ENCODE data around the gene FST. TPM values are rescaled to one million over a fixed set of nuclear protein-coding genes. Genes with fewer than 3 reads are reported as not detected.

The FST gene
- total and polyA plus RNA-seq, 2 of the 13 experiments (the other 11 are each of a cell fraction or from before 2014, with no cell fraction given): 38.6 to 136 TPM

DNA sequence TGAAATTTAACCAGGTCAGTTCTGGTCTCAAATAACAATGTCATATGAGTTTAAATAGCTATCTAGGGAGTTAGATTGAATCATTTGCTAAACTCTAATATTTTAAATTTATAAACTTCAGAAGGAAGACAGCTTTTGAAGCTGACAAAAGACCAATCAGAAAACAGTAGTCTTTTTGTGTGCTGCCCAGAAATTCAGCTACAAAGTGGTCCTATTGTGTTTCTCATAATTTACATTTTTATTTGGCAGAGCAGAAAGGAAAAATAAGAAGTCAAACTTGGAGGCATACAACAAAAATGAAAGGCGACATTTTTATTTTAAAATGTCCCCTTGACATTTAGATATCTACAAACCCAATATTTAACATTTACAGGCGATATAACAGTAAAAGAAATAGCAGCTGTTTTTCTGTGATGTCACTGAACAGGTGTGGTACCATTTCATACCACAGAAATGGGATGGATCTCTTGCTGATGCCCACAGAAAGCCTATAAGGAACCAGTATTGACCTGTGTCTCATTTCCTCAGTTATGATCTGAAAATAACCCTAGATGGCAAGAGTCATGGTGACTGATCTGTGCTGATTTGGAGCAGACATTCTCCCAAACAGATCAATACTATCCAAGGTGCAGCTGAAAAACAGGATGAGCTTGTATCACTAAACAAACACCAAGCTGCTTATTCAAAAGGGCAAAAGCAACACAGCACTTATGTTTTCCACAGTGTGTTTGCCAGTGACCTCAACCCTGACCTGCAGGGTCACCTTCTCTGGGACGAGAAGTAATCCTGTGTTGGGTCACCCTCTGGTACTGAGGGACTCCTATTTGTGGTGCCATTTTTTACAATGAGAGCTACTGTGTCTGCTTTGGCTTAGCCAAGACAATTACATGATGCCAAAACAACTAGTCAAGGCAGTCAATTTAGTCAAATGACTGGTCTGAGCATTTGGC is 3.6 kb upstream of the FST start (continued):
- TF ChIP-seq, protein P1, sequence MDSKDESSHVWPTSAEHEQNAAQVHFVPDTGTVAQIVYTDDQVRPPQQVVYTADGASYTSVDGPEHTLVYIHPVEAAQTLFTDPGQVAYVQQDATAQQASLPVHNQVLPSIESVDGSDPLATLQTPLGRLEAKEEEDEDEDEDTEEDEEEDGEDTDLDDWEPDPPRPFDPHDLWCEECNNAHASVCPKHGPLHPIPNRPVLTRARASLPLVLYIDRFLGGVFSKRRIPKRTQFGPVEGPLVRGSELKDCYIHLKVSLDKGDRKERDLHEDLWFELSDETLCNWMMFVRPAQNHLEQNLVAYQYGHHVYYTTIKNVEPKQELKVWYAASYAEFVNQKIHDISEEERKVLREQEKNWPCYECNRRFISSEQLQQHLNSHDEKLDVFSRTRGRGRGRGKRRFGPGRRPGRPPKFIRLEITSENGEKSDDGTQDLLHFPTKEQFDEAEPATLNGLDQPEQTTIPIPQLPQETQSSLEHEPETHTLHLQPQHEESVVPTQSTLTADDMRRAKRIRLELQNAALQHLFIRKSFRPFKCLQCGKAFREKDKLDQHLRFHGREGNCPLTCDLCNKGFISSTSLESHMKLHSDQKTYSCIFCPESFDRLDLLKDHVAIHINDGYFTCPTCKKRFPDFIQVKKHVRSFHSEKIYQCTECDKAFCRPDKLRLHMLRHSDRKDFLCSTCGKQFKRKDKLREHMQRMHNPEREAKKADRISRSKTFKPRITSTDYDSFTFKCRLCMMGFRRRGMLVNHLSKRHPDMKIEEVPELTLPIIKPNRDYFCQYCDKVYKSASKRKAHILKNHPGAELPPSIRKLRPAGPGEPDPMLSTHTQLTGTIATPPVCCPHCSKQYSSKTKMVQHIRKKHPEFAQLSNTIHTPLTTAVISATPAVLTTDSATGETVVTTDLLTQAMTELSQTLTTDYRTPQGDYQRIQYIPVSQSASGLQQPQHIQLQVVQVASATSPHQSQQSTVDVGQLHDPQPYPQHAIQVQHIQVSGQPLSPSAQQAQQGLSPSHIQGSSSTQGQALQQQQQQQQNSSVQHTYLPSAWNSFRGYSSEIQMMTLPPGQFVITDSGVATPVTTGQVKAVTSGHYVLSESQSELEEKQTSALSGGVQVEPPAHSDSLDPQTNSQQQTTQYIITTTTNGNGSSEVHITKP (CRISPR knock-in tag; IDR thresholded peaks at IDR 0.05; ENCODE audit: low read depth): peak; percentile 85
- TF ChIP-seq MAFF (IDR thresholded peaks at IDR 0.05; ENCODE audit: low read depth, low read length) (no peak; the same call in 1 of the 2 replicates), FOSL1 (CRISPR knock-in tag; IDR thresholded peaks at IDR 0.05; ENCODE audit: borderline replicate concordance) (peak; percentile 79; the same call in 1 of the 2 replicates), DNMT1 (CRISPR knock-in tag; IDR thresholded peaks at IDR 0.05) (no peak), NCOA2 (CRISPR knock-in tag; IDR thresholded peaks at IDR 0.05) (peak; percentile 100), ZNF343 (CRISPR knock-in tag; IDR thresholded peaks at IDR 0.05) (0 out of 2 replicates have a peak, but pooled peaks have one; percentile 47), HOXA7 (CRISPR knock-in tag; IDR thresholded peaks at IDR 0.05) (no peak), NFATC3 (CRISPR knock-in tag; IDR thresholded peaks at IDR 0.05) (no peak), BHLHE40 (IDR thresholded peaks at IDR 0.05; ENCODE audit: low read length) (no peak; the same call in 1 of the 2 replicates), ZNF75D (CRISPR knock-in tag; IDR thresholded peaks at IDR 0.05; ENCODE audit: borderline replicate concordance) (no peak), SETDB1 (CRISPR knock-in tag; IDR thresholded peaks at IDR 0.05; ENCODE audit: borderline replicate concordance) (no peak), MYC (CRISPR knock-in tag; IDR thresholded peaks at IDR 0.05; ENCODE audit: borderline replicate concordance) (peak; percentile 56; the same call in 1 of the 2 replicates), MAF1 (CRISPR knock-in tag; IDR thresholded peaks at IDR 0.05; ENCODE audit: borderline replicate concordance) (peak; percentile 59; the same call in 1 of the 2 replicates), EZH2 (conservative IDR thresholded peaks at IDR 0.05; ENCODE audit: low read depth, low read length) (no peak), KMT2A (CRISPR knock-in tag; IDR thresholded peaks at IDR 0.05) (peak; percentile 66; the same call in 1 of the 2 replicates)
- TF ChIP-seq, protein P2, sequence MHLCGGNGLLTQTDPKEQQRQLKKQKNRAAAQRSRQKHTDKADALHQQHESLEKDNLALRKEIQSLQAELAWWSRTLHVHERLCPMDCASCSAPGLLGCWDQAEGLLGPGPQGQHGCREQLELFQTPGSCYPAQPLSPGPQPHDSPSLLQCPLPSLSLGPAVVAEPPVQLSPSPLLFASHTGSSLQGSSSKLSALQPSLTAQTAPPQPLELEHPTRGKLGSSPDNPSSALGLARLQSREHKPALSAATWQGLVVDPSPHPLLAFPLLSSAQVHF (CRISPR knock-in tag; IDR thresholded peaks at IDR 0.05): no peak
- TF ChIP-seq, protein P3, sequence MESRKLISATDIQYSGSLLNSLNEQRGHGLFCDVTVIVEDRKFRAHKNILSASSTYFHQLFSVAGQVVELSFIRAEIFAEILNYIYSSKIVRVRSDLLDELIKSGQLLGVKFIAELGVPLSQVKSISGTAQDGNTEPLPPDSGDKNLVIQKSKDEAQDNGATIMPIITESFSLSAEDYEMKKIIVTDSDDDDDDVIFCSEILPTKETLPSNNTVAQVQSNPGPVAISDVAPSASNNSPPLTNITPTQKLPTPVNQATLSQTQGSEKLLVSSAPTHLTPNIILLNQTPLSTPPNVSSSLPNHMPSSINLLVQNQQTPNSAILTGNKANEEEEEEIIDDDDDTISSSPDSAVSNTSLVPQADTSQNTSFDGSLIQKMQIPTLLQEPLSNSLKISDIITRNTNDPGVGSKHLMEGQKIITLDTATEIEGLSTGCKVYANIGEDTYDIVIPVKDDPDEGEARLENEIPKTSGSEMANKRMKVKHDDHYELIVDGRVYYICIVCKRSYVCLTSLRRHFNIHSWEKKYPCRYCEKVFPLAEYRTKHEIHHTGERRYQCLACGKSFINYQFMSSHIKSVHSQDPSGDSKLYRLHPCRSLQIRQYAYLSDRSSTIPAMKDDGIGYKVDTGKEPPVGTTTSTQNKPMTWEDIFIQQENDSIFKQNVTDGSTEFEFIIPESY (CRISPR knock-in tag; IDR thresholded peaks at IDR 0.05): peak; percentile 83
- TF ChIP-seq, protein P4, sequence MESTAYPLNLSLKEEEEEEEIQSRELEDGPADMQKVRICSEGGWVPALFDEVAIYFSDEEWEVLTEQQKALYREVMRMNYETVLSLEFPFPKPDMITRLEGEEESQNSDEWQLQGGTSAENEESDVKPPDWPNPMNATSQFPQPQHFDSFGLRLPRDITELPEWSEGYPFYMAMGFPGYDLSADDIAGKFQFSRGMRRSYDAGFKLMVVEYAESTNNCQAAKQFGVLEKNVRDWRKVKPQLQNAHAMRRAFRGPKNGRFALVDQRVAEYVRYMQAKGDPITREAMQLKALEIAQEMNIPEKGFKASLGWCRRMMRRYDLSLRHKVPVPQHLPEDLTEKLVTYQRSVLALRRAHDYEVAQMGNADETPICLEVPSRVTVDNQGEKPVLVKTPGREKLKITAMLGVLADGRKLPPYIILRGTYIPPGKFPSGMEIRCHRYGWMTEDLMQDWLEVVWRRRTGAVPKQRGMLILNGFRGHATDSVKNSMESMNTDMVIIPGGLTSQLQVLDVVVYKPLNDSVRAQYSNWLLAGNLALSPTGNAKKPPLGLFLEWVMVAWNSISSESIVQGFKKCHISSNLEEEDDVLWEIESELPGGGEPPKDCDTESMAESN (CRISPR knock-in tag; conservative IDR thresholded peaks at IDR 0.05): peak; percentile 79; the same call in 1 of the 2 replicates
- TF ChIP-seq, protein P5, sequence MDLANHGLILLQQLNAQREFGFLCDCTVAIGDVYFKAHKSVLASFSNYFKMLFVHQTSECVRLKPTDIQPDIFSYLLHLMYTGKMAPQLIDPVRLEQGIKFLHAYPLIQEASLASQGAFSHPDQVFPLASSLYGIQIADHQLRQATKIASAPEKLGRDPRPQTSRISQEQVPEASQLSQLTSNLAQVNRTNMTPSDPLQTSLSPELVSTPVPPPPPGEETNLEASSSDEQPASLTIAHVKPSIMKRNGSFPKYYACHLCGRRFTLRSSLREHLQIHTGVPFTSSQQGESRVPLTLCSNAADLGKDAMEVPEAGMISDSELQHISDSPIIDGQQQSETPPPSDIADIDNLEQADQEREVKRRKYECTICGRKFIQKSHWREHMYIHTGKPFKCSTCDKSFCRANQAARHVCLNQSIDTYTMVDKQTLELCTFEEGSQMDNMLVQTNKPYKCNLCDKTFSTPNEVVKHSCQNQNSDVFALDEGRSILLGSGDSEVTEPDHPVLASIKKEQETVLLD (CRISPR knock-in tag; IDR thresholded peaks at IDR 0.05; ENCODE audit: low read depth): no peak

All from HepG2 (cell line).